ELF-1 (cell line): ENCODE results near the gene DMAC2.
"Not testable (repeated sequence)": the region's sequence is repeated elsewhere in the genome, so short reads cannot be mapped to it uniquely, and the experiment has no call there.

ENCODE experiments used
- DNase-seq: peaks from one replicate; pipeline ENCODE4 v3.0.0-alpha.2; 2016; ENCODE audit warnings: low read depth, low spot score

DMAC2 gene

GRCh38 chr19:41439441-41440222, at the start of gene DMAC2:
Gene DMAC2 (minus strand): TSS chr19:41439912. CDS start chr19:41439899, 13 bp downstream.
- DNase-seq, result peak; percentile 98

GRCh38 chr19:41486953-41487352, 47.2 kb upstream of the DMAC2 start:
- not testable (repeated sequence) for DNase-seq

GRCh38 chr19:41484822-41485221, 45.1 kb upstream of the DMAC2 start:
- no peak for DNase-seq

GRCh38 chr19:41480336-41480735, 40.6 kb upstream of the DMAC2 start:
- no peak for DNase-seq

- DNase-seq, result no peak
These were observed 40.1 kb upstream of the DMAC2 start for GRCh38 chr19:41479757-41480191.

GRCh38 chr19:41478875-41479756, 39.4 kb upstream of the DMAC2 start:
- DNase-seq, result no peak

- DNase-seq, result no peak
These were observed 38.5 kb upstream of the DMAC2 start for GRCh38 chr19:41478171-41478570.

GRCh38 chr19:41476583-41476982, 36.9 kb upstream of the DMAC2 start:
- no peak for DNase-seq

GRCh38 chr19:41463257-41464256, 23.8 kb upstream of the DMAC2 start:
- DNase-seq, result not testable (repeated sequence)

GRCh38 chr19:41462497-41462896, 22.8 kb upstream of the DMAC2 start:
- no peak for DNase-seq

GRCh38 chr19:41457241-41457640, 17.5 kb upstream of the DMAC2 start:
- DNase-seq, result no peak

- no peak for DNase-seq
These were observed 16.7 kb upstream of the DMAC2 start for GRCh38 chr19:41456342-41456918.

- no peak for DNase-seq
These were observed 16.2 kb upstream of the DMAC2 start for GRCh38 chr19:41455936-41456335.

GRCh38 chr19:41452584-41453275, 13.0 kb upstream of the DMAC2 start:
- DNase-seq, result no peak

GRCh38 chr19:41449865-41450178, 10.1 kb upstream of the DMAC2 start:
- no peak for DNase-seq

GRCh38 chr19:41449079-41449864, 9.6 kb upstream of the DMAC2 start:
- peak; percentile 93 for DNase-seq

- no peak for DNase-seq
These were observed 8.1 kb upstream of the DMAC2 start for GRCh38 chr19:41447732-41448332.

GRCh38 chr19:41445575-41445974, 5.9 kb upstream of the DMAC2 start:
- DNase-seq, result no peak

- DNase-seq, result no peak
These were observed 4.2 kb upstream of the DMAC2 start for GRCh38 chr19:41443813-41444455.
